BLaER1 treated with 17β-estradiol and CSF1 and Interleukin-3, amounts not matched to agents 10 nM and 100 nM (cell line): ENCODE results near the gene SURF2.
"Not testable (repeated sequence)": the region's sequence is repeated elsewhere in the genome, so short reads cannot be mapped to it uniquely, and the experiment has no call there.

ENCODE experiments used
- H3K27ac ChIP-seq, 11 experiments: shearing (Covaris generic); formaldehyde crosslinking; 2 replicates each; pipeline ENCODE4 v1.8.1; 2022
- H3K27me3 ChIP-seq, 11 experiments: shearing (Covaris generic); formaldehyde crosslinking; 2 replicates each; pipeline ENCODE4 v1.8.1; 2022
- H3K36me3 ChIP-seq, 11 experiments: shearing (Covaris generic); formaldehyde crosslinking; 2 replicates each; pipeline ENCODE4 v1.8.1; 2022
- H3K4me1 ChIP-seq, 10 experiments: shearing (Covaris generic); formaldehyde crosslinking; 2 replicates each; pipeline ENCODE4 v1.8.1; 2022
- H3K4me2 ChIP-seq, 11 experiments: shearing (Covaris generic); formaldehyde crosslinking; 2 replicates each; pipeline ENCODE4 v1.8.1; 2022
- H3K4me3 ChIP-seq, 10 experiments: shearing (Covaris generic); formaldehyde crosslinking; 2 replicates each; pipeline ENCODE4 v1.8.1; 2022
- H3K9ac ChIP-seq, 11 experiments: shearing (Covaris generic); formaldehyde crosslinking; 2 replicates each; pipeline ENCODE4 v1.8.1; 2022
- H3K9me3 ChIP-seq, 11 experiments: shearing (Covaris generic); formaldehyde crosslinking; replicated peaks in 1 of 11; 2 replicates each; pipeline ENCODE4 v1.8.1; 2022
- H4K20me1 ChIP-seq, 11 experiments: shearing (Covaris generic); formaldehyde crosslinking; 2 replicates each; pipeline ENCODE4 v1.8.1; 2022
- Cebpa-rat ChIP-seq, 11 experiments: shearing (Covaris generic); IDR thresholded peaks; 2 replicates each; pipeline ENCODE4 v1.8.1; 2022

The SURF2 gene

DNA sequence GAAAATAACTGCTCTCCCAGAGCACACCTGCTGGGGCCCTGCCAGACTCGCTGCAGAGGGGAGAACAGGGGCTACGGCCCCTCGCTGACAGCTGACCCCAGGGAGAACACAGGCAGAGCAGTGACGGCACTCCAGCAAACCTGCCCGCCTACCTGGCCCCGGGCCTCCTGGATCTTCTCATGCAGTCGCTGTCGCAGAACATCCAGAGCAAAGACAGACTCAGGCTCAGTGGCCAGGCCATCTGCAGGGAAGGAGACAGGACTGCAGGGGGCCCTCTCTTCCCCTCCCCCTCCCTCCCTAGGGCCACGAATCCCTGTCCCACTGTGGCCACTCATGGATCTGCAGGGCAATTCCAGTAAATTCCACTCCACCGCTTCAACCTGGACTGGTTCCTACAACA, 22.8 kb upstream of the SURF2 start:
- peaks cover 44 to 73% (median 61%) of the 10 kb centered on the region in 11 experiments for H3K36me3 ChIP-seq
- H3K27me3 ChIP-seq: no peaks in the 10 kb centered on the region
- peak overlapping the region in 9 of 11 experiments; percentile 81 to 99 (median 87); a peak in 12 of 22 replicates for H3K4me2 ChIP-seq
- H4K20me1 ChIP-seq: peaks cover 7 to 74% (median 65%) of the 10 kb centered on the region in 11 experiments; a peak in 21 of 22 replicates
- no peak for TF ChIP-seq Cebpa-rat (IDR thresholded peaks at IDR 0.05)
- no peak overlapping the region for H3K27ac ChIP-seq
- no peaks in the 10 kb centered on the region for H3K9me3 ChIP-seq
- H3K9ac ChIP-seq: peak overlapping the region in 8 of 11 experiments; percentile 9 to 92 (median 88); a peak in 9 of 22 replicates
- peak overlapping the region in 2 of 10 experiments; percentile 85 to 98; a peak in 1 of 20 replicates for H3K4me3 ChIP-seq
- peaks cover 21 to 55% (median 34%) of the 10 kb centered on the region in 10 experiments for H3K4me1 ChIP-seq

DNA sequence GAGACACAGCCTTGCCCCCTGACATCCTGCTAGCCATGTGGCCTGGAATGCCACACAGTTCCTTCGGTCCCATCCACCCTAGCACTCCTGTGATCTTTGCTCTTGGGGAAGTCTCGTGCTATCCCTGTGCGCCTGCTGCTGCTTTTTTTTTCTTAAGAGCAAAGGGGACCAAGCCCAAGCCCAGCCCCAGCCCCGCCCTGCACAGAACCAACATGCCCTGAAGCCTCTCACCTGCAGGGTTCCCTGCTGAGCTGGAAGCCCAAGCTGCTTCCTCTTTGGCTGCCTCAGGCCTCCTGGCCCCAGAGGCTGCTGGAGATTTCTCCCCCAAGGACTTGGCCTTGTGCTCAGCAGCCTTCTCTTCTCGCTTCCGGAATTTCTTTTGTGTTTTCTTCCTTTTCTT, 22.2 kb upstream of the SURF2 start:
- H3K36me3 ChIP-seq: peaks cover 44 to 73% (median 62%) of the 10 kb centered on the region in 11 experiments
- peak overlapping the region; percentile 81 to 99 (median 87) for H3K4me2 ChIP-seq
- H3K27me3 ChIP-seq: no peaks in the 10 kb centered on the region
- H3K9ac ChIP-seq: peak overlapping the region; percentile 78 to 96 (median 88); a peak in 19 of 22 replicates
- H3K4me1 ChIP-seq: peaks cover 21 to 61% (median 38%) of the 10 kb centered on the region in 10 experiments
- TF ChIP-seq Cebpa-rat (IDR thresholded peaks at IDR 0.05): no peak
- no peaks in the 10 kb centered on the region for H3K9me3 ChIP-seq
- peaks cover 7 to 68% (median 59%) of the 10 kb centered on the region in 11 experiments; a peak in 21 of 22 replicates for H4K20me1 ChIP-seq
- peak overlapping the region; percentile 79 to 99 (median 92); a peak in 16 of 20 replicates for H3K4me3 ChIP-seq
- H3K27ac ChIP-seq: peak overlapping the region in 2 of 11 experiments; percentile 86 to 89; a peak in 1 of 22 replicates

DNA sequence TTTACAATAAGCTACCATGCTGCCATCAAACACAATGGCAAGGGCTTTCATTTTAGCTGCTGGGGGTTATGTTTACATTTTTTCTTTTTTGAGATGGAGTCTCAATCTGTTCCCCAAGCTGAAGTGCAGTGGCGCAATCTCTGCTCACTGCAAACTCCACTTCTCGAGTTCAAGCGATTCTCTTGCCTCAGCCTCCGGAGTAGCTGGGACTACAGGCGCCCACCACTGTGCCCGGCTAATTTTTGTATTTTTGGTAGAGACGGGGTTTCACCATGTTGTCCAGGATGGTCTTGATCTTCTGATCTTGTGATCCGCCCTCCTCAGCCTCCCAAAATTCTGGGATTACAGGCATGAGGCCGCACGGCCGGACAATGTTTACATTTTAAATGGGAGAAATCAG, 21.5 kb upstream of the SURF2 start:
- H3K4me1 ChIP-seq: peaks cover 24 to 68% (median 46%) of the 10 kb centered on the region in 10 experiments
- H3K4me3 ChIP-seq: peak overlapping the region; percentile 79 to 99 (median 92)
- TF ChIP-seq Cebpa-rat (IDR thresholded peaks at IDR 0.05): 0 out of 22 replicates have a peak, but pooled peaks of 1 of the 11 experiments have one; percentile 9
- H3K4me2 ChIP-seq: peak overlapping the region; percentile 81 to 99 (median 87)
- H3K9me3 ChIP-seq, H3K27me3 ChIP-seq: not testable (repeated sequence)
- H4K20me1 ChIP-seq: peaks cover 7 to 60% (median 52%) of the 10 kb centered on the region in 11 experiments; a peak in 21 of 22 replicates
- peak overlapping the region; percentile 78 to 96 (median 88) for H3K9ac ChIP-seq
- H3K36me3 ChIP-seq: peaks cover 47 to 75% (median 65%) of the 10 kb centered on the region in 11 experiments
- peak overlapping the region in 10 of 11 experiments; percentile 66 to 95 (median 84); a peak in 17 of 22 replicates for H3K27ac ChIP-seq

DNA sequence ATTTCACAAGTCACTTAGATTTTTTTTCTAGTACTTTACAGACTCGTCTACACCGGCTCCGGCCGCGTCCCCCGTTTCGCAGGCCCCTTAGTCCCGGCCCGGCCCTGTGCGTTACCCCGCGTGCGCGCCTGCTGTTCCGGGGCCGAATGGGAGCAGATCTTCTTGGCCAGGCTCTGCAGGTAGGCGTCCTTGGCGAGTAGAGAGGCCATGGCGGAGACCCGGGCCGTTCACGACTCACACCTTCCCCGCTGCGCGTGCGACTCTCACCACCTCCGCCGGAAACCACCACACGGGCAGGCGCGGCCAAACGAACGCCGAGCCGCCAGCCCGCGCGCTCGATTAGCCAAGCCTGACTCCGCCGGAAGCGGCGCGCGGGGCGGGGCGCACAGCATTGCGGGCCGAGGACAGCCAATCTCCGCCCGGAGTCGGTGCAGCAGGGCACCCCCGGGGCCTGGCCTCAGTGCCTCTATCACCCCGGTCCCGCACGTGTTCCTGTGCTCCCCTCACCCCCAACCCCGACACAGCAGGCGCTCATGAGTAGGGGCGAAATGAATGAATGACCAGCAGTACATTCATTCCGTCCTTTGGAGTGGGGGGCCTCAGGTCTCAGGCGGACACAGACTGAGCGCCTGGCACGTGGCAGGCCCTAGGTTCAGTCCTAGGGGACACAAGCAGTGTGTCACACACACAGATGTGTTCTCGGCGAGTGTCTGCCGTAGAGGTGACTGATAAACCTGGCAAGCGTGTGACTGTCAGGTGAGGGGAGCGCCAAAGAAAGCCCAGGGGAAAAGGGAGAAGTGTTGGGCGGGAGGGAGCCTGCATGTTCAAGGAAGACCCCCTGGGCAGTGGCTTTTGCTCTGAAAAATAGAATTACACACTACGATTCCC, 20.2 kb upstream of the SURF2 start, which contains the start of gene SURF6:
SURF6 (minus strand) TSS at position 265 of the 888 bp plus-strand sequence; CDS start at position 209, 56 bp downstream.
- Histone ChIP-seq H3K36me3 (peaks cover 42 to 75% (median 65%) of the 10 kb centered on the region in 11 experiments), H3K27me3 (no peaks in the 10 kb centered on the region), H3K4me3 (peak within 1 kb of the TSS; percentile 79 to 99 (median 92)), H3K4me1 (peaks cover 37 to 81% (median 58%) of the 10 kb centered on the region in 10 experiments), H3K4me2 (peak within 1 kb of the TSS; percentile 81 to 99 (median 87)), H3K9ac (peak within 1 kb of the TSS; percentile 78 to 96 (median 88)), H3K9me3 (no peaks in the 10 kb centered on the region; a peak in 1 of 22 replicates), H3K27ac (peak within 1 kb of the TSS; percentile 25 to 95 (median 83); a peak in 21 of 22 replicates), H4K20me1 (peaks cover 3 to 50% (median 39%) of the 10 kb centered on the region in 11 experiments; a peak in 21 of 22 replicates)
- no peak for TF ChIP-seq Cebpa-rat (IDR thresholded peaks at IDR 0.05)

DNA sequence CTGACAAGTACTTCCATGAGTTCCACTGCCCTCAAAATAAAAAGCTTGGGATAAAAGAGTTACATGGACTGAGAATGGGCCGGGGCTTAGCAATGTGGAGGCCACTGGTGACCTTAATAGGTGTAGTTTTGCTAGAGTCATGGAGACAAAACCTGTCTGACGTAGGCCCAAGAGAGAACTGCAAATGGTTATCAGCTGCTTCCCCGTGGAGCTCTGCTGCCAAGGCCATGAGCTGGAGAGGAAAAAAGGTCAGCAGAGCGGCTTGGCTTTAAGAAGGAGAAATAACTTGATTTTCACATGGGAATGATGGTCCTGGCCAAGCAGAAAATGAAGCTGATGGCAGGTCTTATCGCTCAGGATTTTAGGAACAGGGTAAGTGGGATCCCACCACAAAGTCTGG, 16.7 kb upstream of the SURF2 start:
- H3K4me1 ChIP-seq: peaks cover 61 to 90% (median 77%) of the 10 kb centered on the region in 10 experiments
- TF ChIP-seq Cebpa-rat (IDR thresholded peaks at IDR 0.05): no peak

DNA sequence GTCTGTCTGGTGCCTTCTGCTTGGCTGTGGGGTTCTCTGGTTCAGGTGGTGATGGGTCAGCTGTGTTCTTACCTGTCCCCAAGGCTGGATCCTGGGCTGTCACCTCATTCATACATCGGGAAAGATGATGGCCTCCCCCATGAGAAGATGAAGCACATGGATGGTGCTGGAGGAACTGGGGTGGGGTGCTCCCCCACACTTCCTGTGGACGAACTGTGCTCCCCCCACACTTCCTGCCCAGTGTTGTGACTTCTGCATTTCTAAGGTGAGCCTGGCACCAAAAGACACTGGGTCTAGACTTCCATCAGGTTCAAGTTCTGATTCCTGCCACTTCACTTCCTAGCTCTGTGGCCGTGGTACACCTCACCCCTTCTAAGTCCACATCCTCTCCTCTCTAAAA, 16.1 kb upstream of the SURF2 start:
- Histone ChIP-seq H3K36me3 (peaks cover 41 to 78% (median 67%) of the 10 kb centered on the region in 11 experiments), H3K4me3 (peak overlapping the region in 4 of 10 experiments; percentile 8 to 49 (median 27); a peak in 6 of 20 replicates), H3K4me1 (peaks cover 55 to 90% (median 71%) of the 10 kb centered on the region in 10 experiments), H3K27me3 (no peaks in the 10 kb centered on the region), H3K27ac (peak overlapping the region; percentile 23 to 82 (median 75); a peak in 20 of 22 replicates), H3K9me3 (no peaks in the 10 kb centered on the region; a peak in 1 of 22 replicates), H4K20me1 (peaks cover 0 to 47% (median 12%) of the 10 kb centered on the region in 11 experiments; a peak in 12 of 22 replicates), H3K4me2 (peak overlapping the region; percentile 57 to 99 (median 85)), H3K9ac (peak overlapping the region; percentile 18 to 75 (median 65); a peak in 16 of 22 replicates)
- no peak for TF ChIP-seq Cebpa-rat (IDR thresholded peaks at IDR 0.05)

More for the DNA sequence above, 16.7 kb upstream of the SURF2 start:
- Histone ChIP-seq H3K9me3 (no peaks in the 10 kb centered on the region; a peak in 1 of 22 replicates), H3K27me3 (no peaks in the 10 kb centered on the region), H3K36me3 (peaks cover 35 to 75% (median 63%) of the 10 kb centered on the region in 11 experiments), H3K4me3 (peak overlapping the region in 2 of 10 experiments; percentile 29 to 49; a peak in 5 of 20 replicates), H3K4me2 (peak overlapping the region; percentile 57 to 99 (median 85); a peak in 20 of 22 replicates), H4K20me1 (peaks cover 0 to 47% (median 9%) of the 10 kb centered on the region in 11 experiments; a peak in 14 of 22 replicates), H3K9ac (peak overlapping the region in 10 of 11 experiments; percentile 3 to 70 (median 56); a peak in 11 of 22 replicates), H3K27ac (peak overlapping the region; percentile 23 to 82 (median 75); a peak in 20 of 22 replicates)

DNA sequence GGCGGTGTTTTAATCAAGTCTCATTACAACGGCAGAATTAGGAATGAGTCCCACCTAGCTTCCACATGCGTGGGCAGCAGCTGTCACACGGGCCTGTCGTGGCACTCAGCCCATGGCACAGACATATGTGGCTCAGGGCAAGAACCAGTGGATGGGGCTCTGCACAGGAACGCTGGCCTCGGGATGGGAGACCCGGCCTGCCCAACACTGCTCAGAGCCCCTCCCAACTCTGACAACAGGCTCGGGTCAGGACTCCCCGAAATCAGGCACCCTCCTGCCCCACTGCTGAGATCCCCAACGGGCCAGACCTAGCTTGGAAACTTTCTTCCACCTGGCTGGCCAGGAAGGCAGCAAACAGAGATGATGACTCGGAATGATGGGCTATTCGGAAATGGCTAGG, 15.4 kb upstream of the SURF2 start:
- H3K4me3 ChIP-seq: peak overlapping the region in 3 of 10 experiments; percentile 25 to 53 (median 29); a peak in 5 of 20 replicates
- H3K9me3 ChIP-seq: no peaks in the 10 kb centered on the region; a peak in 1 of 22 replicates
- no peak for TF ChIP-seq Cebpa-rat (IDR thresholded peaks at IDR 0.05)
- peaks cover 60 to 97% (median 75%) of the 10 kb centered on the region in 10 experiments for H3K4me1 ChIP-seq
- peaks cover 47 to 84% (median 74%) of the 10 kb centered on the region in 11 experiments for H3K36me3 ChIP-seq
- H3K4me2 ChIP-seq: peak overlapping the region; percentile 57 to 99 (median 85)
- H4K20me1 ChIP-seq: peaks cover 0 to 48% (median 18%) of the 10 kb centered on the region in 11 experiments; a peak in 16 of 22 replicates
- peak overlapping the region; percentile 57 to 82 (median 75) for H3K27ac ChIP-seq
- no peaks in the 10 kb centered on the region for H3K27me3 ChIP-seq
- peak overlapping the region; percentile 45 to 75 (median 67); a peak in 21 of 22 replicates for H3K9ac ChIP-seq
